OCI-LY1 (cell line): Measurements from ENCODE around the gene CPEB4.

Source experiments
- H2AFZ ChIP-seq: fragments of 200-600 bp; sonication (generic), shearing (Covaris generic); 2 replicates; pipeline ENCODE4 v1.6.0; 2014; ENCODE audit warnings: antibody characterized with exemption, mild to moderate bottlenecking, low read length
- H3F3A ChIP-seq: fragments of 200-600 bp; sonication (generic), shearing (Covaris generic); 2 replicates; pipeline ENCODE4 v1.6.0; 2014; ENCODE audit warnings: mild to moderate bottlenecking, antibody characterized with exemption, low read length, moderate library complexity; ENCODE audit not compliant: insufficient read depth
- H3K27ac ChIP-seq: fragments of 200-600 bp; sonication (generic); 2 replicates; pipeline ENCODE4 v1.5.1; 2014; ENCODE audit warnings: low read length, mixed run types, mild to moderate bottlenecking, low read depth; ENCODE audit not compliant: poor library complexity, severe bottlenecking
- H3K27me3 ChIP-seq: fragments of 200-600 bp; sonication (generic); 2 replicates; pipeline ENCODE4 v1.6.0; 2014; ENCODE audit warnings: antibody characterized with exemption, mild to moderate bottlenecking, low read length, moderate library complexity; ENCODE audit not compliant: insufficient read depth
- H3K36me3 ChIP-seq: fragments of 200-600 bp; sonication (generic); 2 replicates; pipeline ENCODE4 v1.6.1; 2014; ENCODE audit warnings: mild to moderate bottlenecking, antibody characterized with exemption, low read length, moderate library complexity, mixed read lengths; ENCODE audit not compliant: insufficient read depth
- H3K4me1 ChIP-seq: fragments of 200-600 bp; sonication (generic); 2 replicates; pipeline ENCODE4 v1.5.1; 2014; ENCODE audit warnings: mild to moderate bottlenecking, low read length, moderate library complexity; ENCODE audit not compliant: insufficient read depth, severe bottlenecking
- H3K4me2 ChIP-seq: fragments of 200-600 bp; sonication (generic), shearing (Covaris generic); 2 replicates; pipeline ENCODE4 v1.6.1; 2014; ENCODE audit warnings: low read length
- H3K4me3 ChIP-seq: fragments of 200-600 bp; sonication (generic); 2 replicates; pipeline ENCODE4 v1.5.1; 2014; ENCODE audit warnings: low read length, low read depth, mild to moderate bottlenecking, mixed read lengths; ENCODE audit not compliant: poor library complexity, severe bottlenecking
- H3K79me2 ChIP-seq: fragments of 200-600 bp; shearing (Covaris generic); 2 replicates; pipeline ENCODE4 v1.6.1; 2016; ENCODE audit warnings: mixed run types, low read length, mixed read lengths; ENCODE audit not compliant: insufficient read depth
- H3K9ac ChIP-seq: fragments of 200-600 bp; sonication (generic), shearing (Covaris generic); 2 replicates; pipeline ENCODE4 v1.6.1; 2014; ENCODE audit warnings: mild to moderate bottlenecking, low read length, mixed read lengths
- H3K9me2 ChIP-seq: fragments of 200-600 bp; sonication (generic), shearing (Covaris generic); 2 replicates; pipeline ENCODE4 v1.6.1; 2014; ENCODE audit warnings: low read depth, mild to moderate bottlenecking, low read length, mixed read lengths
- H3K9me3 ChIP-seq: fragments of 200-600 bp; shearing (Covaris generic); 2 replicates; pipeline ENCODE4 v1.6.1; 2014; ENCODE audit warnings: low read length, mixed read lengths
- H4K20me1 ChIP-seq: fragments of 200-600 bp; sonication (generic), shearing (Covaris generic); 2 replicates; pipeline ENCODE4 v1.6.0; 2016; ENCODE audit warnings: mild to moderate bottlenecking, low read length; ENCODE audit not compliant: insufficient read depth
- EZH2 ChIP-seq: fragments of 200-600 bp; sonication (generic), shearing (Covaris generic); IDR thresholded peaks from 2 replicates; pipeline ENCODE4 v1.8.0; 2017; ENCODE audit warnings: borderline replicate concordance, mixed run types, mild to moderate bottlenecking, antibody characterized with exemption, low read length, moderate library complexity, mixed read lengths
- TF ChIP-seq, protein P1 (sequence below): fragments of 200-600 bp; sonication (generic), shearing (Covaris generic); IDR thresholded peaks from 2 replicates; pipeline ENCODE4 v1.5.1; 2017; ENCODE audit warnings: mild to moderate bottlenecking, antibody characterized with exemption, low read length, moderate library complexity, mixed read lengths

The CPEB4 gene

DNA sequence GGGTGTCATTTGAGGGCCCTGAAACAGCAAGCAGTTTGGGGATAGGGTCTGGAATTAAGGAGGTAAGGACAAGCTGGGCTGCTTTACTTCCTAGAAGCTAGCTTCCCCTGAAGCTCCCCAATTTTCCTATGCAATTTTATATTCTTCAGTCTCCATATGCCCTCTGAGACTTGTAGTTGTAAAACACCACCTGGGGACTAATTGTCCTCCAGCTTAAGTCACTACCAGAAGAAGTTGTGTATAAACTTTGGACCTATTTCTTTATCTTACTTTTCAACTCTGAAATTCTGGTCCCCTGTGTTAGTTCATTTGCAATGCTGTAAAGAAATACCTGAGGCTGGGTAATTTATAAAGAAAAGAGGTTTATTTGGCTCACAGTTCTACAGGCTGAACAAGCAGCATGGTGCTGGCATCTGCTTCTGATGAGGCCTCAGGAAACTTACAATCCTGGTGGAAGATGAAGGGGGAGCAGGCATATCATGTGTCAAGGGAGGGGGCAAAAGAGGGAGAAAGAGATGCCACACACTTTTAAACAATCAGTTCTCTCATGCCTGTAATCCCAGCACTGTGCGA, 41.1 kb upstream of the CPEB4 start:
- Histone ChIP-seq H3K79me2 (no peaks in the 10 kb centered on the region), H3K27me3 (peaks cover 8% of the 10 kb centered on the region; the same call in 1 of the 2 replicates), H4K20me1 (no peaks in the 10 kb centered on the region), H3K9me2 (no peaks in the 10 kb centered on the region), H3K4me2 (no peak overlapping the region), H3F3A (no peaks in the 10 kb centered on the region), H3K4me3 (no peak overlapping the region), H3K36me3 (no peaks in the 10 kb centered on the region; the same call in 1 of the 2 replicates), H3K9ac (no peak overlapping the region), H3K4me1 (peaks cover 7% of the 10 kb centered on the region), H3K9me3 (peaks cover 21% of the 10 kb centered on the region), H2AFZ (no peak overlapping the region), H3K27ac (no peak overlapping the region)
- TF ChIP-seq, protein P1, sequence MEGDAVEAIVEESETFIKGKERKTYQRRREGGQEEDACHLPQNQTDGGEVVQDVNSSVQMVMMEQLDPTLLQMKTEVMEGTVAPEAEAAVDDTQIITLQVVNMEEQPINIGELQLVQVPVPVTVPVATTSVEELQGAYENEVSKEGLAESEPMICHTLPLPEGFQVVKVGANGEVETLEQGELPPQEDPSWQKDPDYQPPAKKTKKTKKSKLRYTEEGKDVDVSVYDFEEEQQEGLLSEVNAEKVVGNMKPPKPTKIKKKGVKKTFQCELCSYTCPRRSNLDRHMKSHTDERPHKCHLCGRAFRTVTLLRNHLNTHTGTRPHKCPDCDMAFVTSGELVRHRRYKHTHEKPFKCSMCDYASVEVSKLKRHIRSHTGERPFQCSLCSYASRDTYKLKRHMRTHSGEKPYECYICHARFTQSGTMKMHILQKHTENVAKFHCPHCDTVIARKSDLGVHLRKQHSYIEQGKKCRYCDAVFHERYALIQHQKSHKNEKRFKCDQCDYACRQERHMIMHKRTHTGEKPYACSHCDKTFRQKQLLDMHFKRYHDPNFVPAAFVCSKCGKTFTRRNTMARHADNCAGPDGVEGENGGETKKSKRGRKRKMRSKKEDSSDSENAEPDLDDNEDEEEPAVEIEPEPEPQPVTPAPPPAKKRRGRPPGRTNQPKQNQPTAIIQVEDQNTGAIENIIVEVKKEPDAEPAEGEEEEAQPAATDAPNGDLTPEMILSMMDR: no peak
- no peak for TF ChIP-seq EZH2

DNA sequence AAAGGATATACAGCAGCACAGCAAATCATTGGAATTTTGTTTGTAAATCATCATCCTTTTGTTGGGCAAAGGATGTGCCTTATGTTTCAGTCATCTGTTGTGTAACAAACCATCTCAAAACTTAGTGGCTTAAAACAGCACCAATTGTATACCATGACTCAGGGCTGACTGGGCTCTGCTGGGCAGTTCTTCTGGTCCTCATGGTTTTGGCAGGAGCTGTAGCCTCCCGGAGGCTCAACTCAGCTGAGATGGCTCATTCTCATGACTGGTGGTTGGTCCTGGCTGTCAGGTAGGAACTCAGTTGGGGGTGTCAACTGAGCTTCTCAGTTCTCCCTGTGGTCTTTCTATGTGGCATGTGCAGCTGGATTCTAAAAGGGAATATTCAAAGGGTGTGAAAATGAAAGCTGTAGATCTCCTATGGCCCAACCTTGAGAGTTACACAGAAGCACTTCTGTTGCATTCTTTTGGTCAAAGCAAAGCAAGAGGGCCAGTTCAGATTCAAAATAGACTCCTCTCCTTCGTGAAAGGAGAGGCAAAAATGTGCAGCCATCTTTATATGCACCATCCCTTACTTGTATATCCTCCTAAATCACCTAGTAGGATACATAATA, 39.1 kb upstream of the CPEB4 start:
- H3K79me2 ChIP-seq: no peaks in the 10 kb centered on the region
- TF ChIP-seq, protein P1: no peak
- no peak for TF ChIP-seq EZH2
- H4K20me1 ChIP-seq: no peaks in the 10 kb centered on the region
- H3K4me2 ChIP-seq: no peak overlapping the region
- peaks cover 21% of the 10 kb centered on the region for H3K9me3 ChIP-seq
- no peak overlapping the region for H3K4me3 ChIP-seq
- no peak overlapping the region for H3K27ac ChIP-seq
- peaks cover 2% of the 10 kb centered on the region for H3K4me1 ChIP-seq
- H2AFZ ChIP-seq: no peak overlapping the region
- no peak overlapping the region for H3K9ac ChIP-seq
- peaks cover 15% of the 10 kb centered on the region for H3K27me3 ChIP-seq
- no peaks in the 10 kb centered on the region for H3K9me2 ChIP-seq
- no peaks in the 10 kb centered on the region; the same call in 1 of the 2 replicates for H3K36me3 ChIP-seq
- no peaks in the 10 kb centered on the region for H3F3A ChIP-seq

DNA sequence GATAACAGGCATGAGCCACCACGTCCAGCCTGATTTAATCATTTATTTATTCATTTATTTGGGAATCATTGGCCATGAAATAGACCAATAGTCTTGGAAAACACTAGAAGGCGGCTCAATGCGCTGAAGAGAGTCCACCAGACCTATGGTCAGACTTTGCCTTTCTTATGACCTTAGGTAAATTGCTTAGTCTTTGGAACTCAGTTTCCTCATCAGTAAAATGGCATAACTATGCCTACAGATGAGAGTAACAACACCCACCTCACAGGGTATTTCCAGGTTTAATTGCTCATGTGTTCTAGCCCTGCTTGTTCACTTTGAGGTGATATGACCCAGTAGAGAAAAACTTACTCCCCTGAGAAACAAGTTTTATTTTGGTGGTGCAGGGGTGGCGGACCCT, 38.2 kb upstream of the CPEB4 start:
- Histone ChIP-seq H3K9me3 (peaks cover 21% of the 10 kb centered on the region), H3K27ac (no peak overlapping the region), H3K27me3 (peaks cover 15% of the 10 kb centered on the region), H3F3A (no peaks in the 10 kb centered on the region), H3K4me1 (no peaks in the 10 kb centered on the region), H3K79me2 (no peaks in the 10 kb centered on the region), H3K4me3 (no peak overlapping the region), H3K4me2 (no peak overlapping the region), H3K9me2 (no peaks in the 10 kb centered on the region), H3K9ac (no peak overlapping the region), H4K20me1 (no peaks in the 10 kb centered on the region), H3K36me3 (no peaks in the 10 kb centered on the region; the same call in 1 of the 2 replicates), H2AFZ (no peak overlapping the region)
- no peak for TF ChIP-seq EZH2
- TF ChIP-seq, protein P1: no peak
